ENCODE data around the gene ASB11.

The ASB11 gene

DNA sequence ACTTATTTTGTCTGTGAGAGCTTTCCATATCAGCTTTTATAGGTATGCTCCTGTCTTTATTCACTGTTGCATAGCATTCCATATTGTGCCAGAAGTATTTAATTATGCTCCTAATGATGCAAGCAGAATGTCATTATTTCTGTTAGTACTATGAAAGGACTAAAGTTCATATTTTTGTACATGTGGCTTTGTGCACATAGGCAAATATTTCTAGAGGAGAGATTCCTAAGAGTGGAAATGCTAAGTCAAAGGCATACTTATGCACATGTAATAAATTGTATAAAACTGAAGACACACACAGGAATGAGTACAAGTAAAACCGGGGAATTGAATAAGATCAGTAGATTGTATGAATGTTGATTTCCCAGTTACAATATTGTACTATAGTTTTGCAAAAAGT is 43.7 kb downstream of the ASB11 start:
- peaks cover 12% of the 10 kb centered on the region for H3K4me1 ChIP-seq (ENCODE audit: control insufficient read depth, insufficient read depth, low read length)
- H3K27me3 ChIP-seq (ENCODE audit: control insufficient read depth, insufficient read depth, low read length) = no peaks in the 10 kb centered on the region; the same call in 1 of the 2 replicates
- no peaks in the 10 kb centered on the region for H3K36me3 ChIP-seq (ENCODE audit: control insufficient read depth, insufficient read depth, low read length)
- no peaks in the 10 kb centered on the region; the same call in 1 of the 2 replicates for H3K9me3 ChIP-seq (ENCODE audit: control insufficient read depth, insufficient read depth, low read depth, low read length)
- H3K27ac ChIP-seq (ENCODE audit: low read depth, low read length) = no peak overlapping the region
- H3K9ac ChIP-seq (ENCODE audit: low read length) = no peak overlapping the region
- H3K4me3 ChIP-seq (ENCODE audit: low read depth, low read length) = no peak overlapping the region

DNA sequence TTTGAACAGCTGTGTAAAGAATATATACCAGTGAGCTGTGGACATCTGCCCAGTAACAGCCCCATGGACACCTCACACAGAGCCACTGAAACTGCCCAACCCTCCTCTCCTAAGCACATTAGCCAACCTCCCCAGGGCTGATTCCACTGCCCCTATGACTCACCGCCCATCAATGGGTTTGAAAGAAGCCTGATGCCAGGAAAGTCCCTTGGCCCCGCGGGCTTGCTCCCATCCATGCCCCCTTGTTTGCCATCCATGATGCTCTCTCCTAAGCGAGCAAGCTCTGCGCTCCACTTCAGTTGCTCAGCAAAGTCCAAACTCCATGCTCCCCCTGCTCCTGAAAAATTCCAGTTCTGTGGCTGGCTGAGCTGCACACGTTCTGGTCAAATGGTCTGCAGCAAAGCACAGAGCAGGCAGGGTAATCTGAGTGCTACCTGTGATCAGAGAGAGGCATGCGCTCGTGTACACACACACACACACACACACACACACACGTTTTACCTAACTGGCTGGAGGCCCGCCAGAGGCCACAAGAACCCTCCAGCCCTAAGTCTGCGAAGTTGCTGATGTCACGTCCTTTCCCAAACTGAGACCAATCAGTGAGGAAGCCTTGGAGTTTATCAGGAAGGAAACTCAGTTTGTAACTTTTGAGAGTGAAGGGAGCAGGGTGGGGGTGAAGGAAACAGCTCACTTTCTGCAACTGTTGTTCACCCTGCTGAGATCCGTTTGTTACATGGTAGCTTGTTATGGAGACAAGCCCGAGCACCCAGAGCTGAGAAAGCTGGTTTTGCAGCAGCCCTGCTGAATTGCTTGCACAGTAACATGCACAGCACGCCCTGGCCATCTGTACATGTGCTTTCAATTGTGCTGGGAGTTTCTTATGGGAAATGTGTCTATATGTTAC is 45.6 kb downstream of the ASB11 start, which contains the start of gene ASB9:
Gene ASB9, minus strand, starts transcription at position 466 of the 904 bp plus-strand sequence. Its CDS starts 209 bp downstream, at position 257.
- peak within 1 kb of the TSS; percentile 20 for H3K9ac ChIP-seq (ENCODE audit: low read length)
- peaks cover 3% of the 10 kb centered on the region; the same call in 1 of the 2 replicates for H3K27me3 ChIP-seq (ENCODE audit: control insufficient read depth, insufficient read depth, low read length)
- peaks cover 2% of the 10 kb centered on the region; the same call in 1 of the 2 replicates for H3K9me3 ChIP-seq (ENCODE audit: control insufficient read depth, insufficient read depth, low read depth, low read length)
- H3K4me3 ChIP-seq (ENCODE audit: low read depth, low read length) = peak within 1 kb of the TSS; percentile 34; the same call in 1 of the 2 replicates
- H3K36me3 ChIP-seq (ENCODE audit: control insufficient read depth, insufficient read depth, low read length) = no peaks in the 10 kb centered on the region
- peaks cover 12% of the 10 kb centered on the region for H3K4me1 ChIP-seq (ENCODE audit: control insufficient read depth, insufficient read depth, low read length)
- H3K27ac ChIP-seq (ENCODE audit: low read depth, low read length) = no peak within 1 kb of the TSS

DNA sequence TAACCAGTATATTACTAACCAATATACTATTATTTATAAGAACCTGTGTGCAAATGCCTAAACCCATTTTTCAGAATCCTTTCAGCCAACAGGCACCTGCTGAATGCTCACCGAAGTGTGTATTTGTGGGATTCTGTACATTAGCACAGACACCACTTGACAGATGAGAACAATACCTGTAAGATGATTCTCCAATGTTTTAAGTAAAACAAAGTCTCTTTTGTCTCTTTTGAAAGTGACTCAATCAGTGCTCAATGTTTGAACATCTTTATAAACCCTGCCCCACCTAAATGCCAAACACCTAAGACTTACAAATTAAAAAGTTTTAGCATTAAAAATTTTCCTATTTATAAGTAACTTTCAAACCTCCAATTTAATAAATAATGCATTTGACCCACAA is 46.3 kb downstream of the ASB11 start:
- H3K9me3 ChIP-seq (ENCODE audit: control insufficient read depth, insufficient read depth, low read depth, low read length) = peaks cover 2% of the 10 kb centered on the region; the same call in 1 of the 2 replicates
- peaks cover 10% of the 10 kb centered on the region; the same call in 1 of the 2 replicates for H3K27me3 ChIP-seq (ENCODE audit: control insufficient read depth, insufficient read depth, low read length)
- no peak overlapping the region for H3K4me3 ChIP-seq (ENCODE audit: low read depth, low read length)
- no peaks in the 10 kb centered on the region for H3K36me3 ChIP-seq (ENCODE audit: control insufficient read depth, insufficient read depth, low read length)
- H3K9ac ChIP-seq (ENCODE audit: low read length) = no peak overlapping the region
- H3K4me1 ChIP-seq (ENCODE audit: control insufficient read depth, insufficient read depth, low read length) = peaks cover 12% of the 10 kb centered on the region
- H3K27ac ChIP-seq (ENCODE audit: low read depth, low read length) = no peak overlapping the region

DNA sequence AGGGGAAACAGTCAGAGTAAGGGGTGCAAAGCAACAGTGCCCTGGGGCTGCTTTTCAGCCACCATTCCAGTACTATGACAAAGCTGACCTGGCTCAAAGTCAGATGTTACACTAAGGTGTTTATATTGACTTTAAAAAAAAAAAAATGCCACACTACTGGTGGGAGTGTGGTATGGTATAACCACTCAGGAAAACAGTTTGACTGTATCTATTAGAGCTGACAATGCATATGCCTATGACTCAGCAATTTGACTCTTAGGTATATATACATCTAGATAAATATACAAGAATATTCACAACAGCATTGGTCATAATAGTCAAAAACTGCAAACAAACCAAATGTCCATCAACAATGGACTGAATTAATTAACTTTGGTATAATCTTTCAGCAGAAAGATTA is 60.6 kb downstream of the ASB11 start:
- H3K9me3 ChIP-seq (ENCODE audit: control insufficient read depth, insufficient read depth, low read depth, low read length) = no peaks in the 10 kb centered on the region
- no peak overlapping the region for H3K27ac ChIP-seq (ENCODE audit: low read depth, low read length)
- peaks cover 3% of the 10 kb centered on the region; the same call in 1 of the 2 replicates for H3K27me3 ChIP-seq (ENCODE audit: control insufficient read depth, insufficient read depth, low read length)

DNA sequence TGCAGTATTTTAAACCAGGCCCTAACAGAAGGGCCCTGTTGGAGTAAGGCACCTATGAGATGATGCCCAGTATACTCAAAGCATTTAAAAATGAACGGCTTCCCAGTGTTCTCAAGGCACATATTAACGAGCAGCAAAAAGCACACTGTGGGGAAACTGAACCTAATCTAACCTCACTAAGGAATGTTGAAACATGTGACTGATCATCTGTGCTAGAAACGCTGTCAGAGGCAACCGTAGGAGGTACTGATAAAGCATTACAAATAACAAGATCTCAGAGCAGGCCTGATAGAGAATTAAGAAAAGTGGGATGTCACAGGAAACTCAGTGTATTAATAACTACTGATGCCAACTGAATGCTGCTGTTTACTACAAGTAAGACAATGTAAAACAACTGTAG is 69.5 kb downstream of the ASB11 start:
- peaks cover 3% of the 10 kb centered on the region; the same call in 1 of the 2 replicates for H3K27me3 ChIP-seq (ENCODE audit: control insufficient read depth, insufficient read depth, low read length)
- H3K36me3 ChIP-seq (ENCODE audit: control insufficient read depth, insufficient read depth, low read length) = no peaks in the 10 kb centered on the region
- no peaks in the 10 kb centered on the region for H3K9me3 ChIP-seq (ENCODE audit: control insufficient read depth, insufficient read depth, low read depth, low read length)
- no peak overlapping the region for H3K9ac ChIP-seq (ENCODE audit: low read length)
- no peak overlapping the region for H3K4me3 ChIP-seq (ENCODE audit: low read depth, low read length)
- H3K27ac ChIP-seq (ENCODE audit: low read depth, low read length) = no peak overlapping the region
- peaks cover 3% of the 10 kb centered on the region; the same call in 1 of the 2 replicates for H3K4me1 ChIP-seq (ENCODE audit: control insufficient read depth, insufficient read depth, low read length)

More for the DNA sequence above, 60.6 kb downstream of the ASB11 start:
- no peaks in the 10 kb centered on the region for H3K36me3 ChIP-seq (ENCODE audit: control insufficient read depth, insufficient read depth, low read length)
- no peak overlapping the region for H3K4me3 ChIP-seq (ENCODE audit: low read depth, low read length)
- H3K4me1 ChIP-seq (ENCODE audit: control insufficient read depth, insufficient read depth, low read length) = no peaks in the 10 kb centered on the region
- H3K9ac ChIP-seq (ENCODE audit: low read length) = no peak overlapping the region

DNA sequence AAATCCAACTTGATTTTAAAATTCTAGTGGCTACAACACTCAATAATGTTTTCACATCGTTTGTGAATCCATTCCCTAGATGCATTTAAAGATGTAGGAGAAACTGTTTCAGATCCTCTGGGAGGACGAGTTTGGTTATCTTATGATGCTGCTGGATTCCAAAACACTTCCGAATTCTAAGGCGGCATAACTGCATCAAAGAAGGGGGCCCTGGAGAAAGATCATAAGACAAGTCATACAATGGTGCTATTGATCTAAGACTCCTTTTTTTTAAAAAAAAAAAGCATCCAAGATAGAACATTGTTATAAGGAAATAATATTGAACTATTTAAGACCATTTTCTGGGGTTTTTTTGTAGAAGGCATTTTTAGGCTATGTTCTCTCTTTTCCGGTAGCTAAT is 71.0 kb downstream of the ASB11 start:
- Histone ChIP-seq H3K4me1 (ENCODE audit: control insufficient read depth, insufficient read depth, low read length) (peaks cover 3% of the 10 kb centered on the region; the same call in 1 of the 2 replicates), H3K9me3 (ENCODE audit: control insufficient read depth, insufficient read depth, low read depth, low read length) (no peaks in the 10 kb centered on the region), H3K36me3 (ENCODE audit: control insufficient read depth, insufficient read depth, low read length) (no peaks in the 10 kb centered on the region), H3K4me3 (ENCODE audit: low read depth, low read length) (no peak overlapping the region), H3K27ac (ENCODE audit: low read depth, low read length) (no peak overlapping the region), H3K27me3 (ENCODE audit: control insufficient read depth, insufficient read depth, low read length) (peaks cover 3% of the 10 kb centered on the region; the same call in 1 of the 2 replicates), H3K9ac (ENCODE audit: low read length) (no peak overlapping the region)

DNA sequence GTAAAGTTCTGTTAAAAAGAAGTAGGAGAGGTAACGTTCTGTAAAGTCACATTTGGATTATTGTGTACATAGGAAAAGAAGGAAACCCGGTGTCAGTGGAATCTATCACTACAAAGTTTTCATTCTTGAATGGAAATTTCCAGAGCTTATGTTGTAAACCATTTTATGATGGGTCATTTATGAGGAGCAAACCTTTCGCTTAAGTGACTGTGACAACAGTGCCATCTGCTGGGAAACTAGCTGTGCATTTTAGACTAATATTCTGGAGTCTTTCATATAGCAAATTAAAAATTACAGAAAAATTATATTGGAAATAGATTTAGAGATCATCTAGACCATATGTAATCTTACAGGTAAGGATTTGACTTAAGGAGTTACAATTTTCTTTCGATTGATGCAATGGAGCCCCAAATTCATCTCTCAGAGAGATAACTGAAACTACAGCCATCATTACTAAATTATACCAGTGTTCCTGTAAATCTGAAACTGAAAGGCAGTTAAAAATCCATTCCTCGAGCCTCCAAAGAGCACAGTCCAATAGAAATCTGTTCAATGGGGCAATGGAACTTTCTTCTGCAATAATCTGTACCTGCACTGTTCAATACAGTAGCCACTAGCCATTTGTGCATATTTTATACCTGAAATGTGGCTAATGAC is 72.4 kb downstream of the ASB11 start:
- Histone ChIP-seq H3K4me3 (ENCODE audit: low read depth, low read length) (no peak overlapping the region), H3K9me3 (ENCODE audit: control insufficient read depth, insufficient read depth, low read depth, low read length) (no peaks in the 10 kb centered on the region), H3K27me3 (ENCODE audit: control insufficient read depth, insufficient read depth, low read length) (no peaks in the 10 kb centered on the region; the same call in 1 of the 2 replicates), H3K36me3 (ENCODE audit: control insufficient read depth, insufficient read depth, low read length) (no peaks in the 10 kb centered on the region), H3K27ac (ENCODE audit: low read depth, low read length) (no peak overlapping the region), H3K9ac (ENCODE audit: low read length) (no peak overlapping the region), H3K4me1 (ENCODE audit: control insufficient read depth, insufficient read depth, low read length) (peaks cover 3% of the 10 kb centered on the region; the same call in 1 of the 2 replicates)

DNA sequence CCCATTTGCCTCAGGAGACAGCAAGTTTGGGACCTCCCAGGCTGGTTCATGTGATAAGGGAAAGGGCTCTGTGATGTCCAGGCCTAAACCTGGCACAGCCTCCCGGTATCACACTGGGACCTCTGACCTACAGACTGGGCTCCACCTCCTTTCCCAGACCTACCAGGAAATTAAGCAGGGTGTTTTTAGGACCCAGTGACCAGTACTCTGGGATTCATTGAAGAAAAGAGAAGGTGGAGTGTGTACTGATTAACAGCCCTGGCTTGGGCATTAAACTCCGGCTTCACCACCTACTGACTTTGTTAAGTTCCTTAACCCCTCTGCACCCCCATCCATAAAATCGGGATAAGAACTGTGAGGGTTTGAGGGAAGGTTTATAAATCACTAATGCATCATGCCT is 74.1 kb downstream of the ASB11 start:
- Histone ChIP-seq H3K9me3 (ENCODE audit: control insufficient read depth, insufficient read depth, low read depth, low read length) (no peaks in the 10 kb centered on the region), H3K27me3 (ENCODE audit: control insufficient read depth, insufficient read depth, low read length) (no peaks in the 10 kb centered on the region; the same call in 1 of the 2 replicates), H3K9ac (ENCODE audit: low read length) (no peak overlapping the region), H3K4me1 (ENCODE audit: control insufficient read depth, insufficient read depth, low read length) (peaks cover 3% of the 10 kb centered on the region; the same call in 1 of the 2 replicates), H3K36me3 (ENCODE audit: control insufficient read depth, insufficient read depth, low read length) (no peaks in the 10 kb centered on the region), H3K4me3 (ENCODE audit: low read depth, low read length) (no peak overlapping the region), H3K27ac (ENCODE audit: low read depth, low read length) (no peak overlapping the region)

DNA sequence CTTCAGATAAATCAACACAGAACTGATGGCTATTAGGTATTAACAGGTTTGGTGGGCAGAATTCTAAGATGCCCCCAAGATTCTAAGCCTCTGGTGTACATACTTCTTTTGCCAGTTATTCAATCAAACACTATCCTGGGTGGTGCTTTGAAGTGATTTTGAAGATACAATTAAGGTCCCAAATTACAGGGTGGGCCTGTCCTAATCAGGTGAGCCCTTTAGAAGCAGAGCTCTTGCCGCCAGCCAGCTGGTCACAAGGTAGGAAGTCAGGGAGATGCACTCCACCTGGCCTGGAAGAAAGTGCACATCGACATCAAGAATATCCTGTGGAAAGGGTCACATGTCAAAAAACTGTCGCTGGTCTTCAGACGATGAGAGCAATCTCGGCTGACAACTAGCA is 75.0 kb downstream of the ASB11 start:
- Histone ChIP-seq H3K9ac (ENCODE audit: low read length) (no peak overlapping the region), H3K27ac (ENCODE audit: low read depth, low read length) (no peak overlapping the region), H3K9me3 (ENCODE audit: control insufficient read depth, insufficient read depth, low read depth, low read length) (no peaks in the 10 kb centered on the region), H3K36me3 (ENCODE audit: control insufficient read depth, insufficient read depth, low read length) (no peaks in the 10 kb centered on the region), H3K4me3 (ENCODE audit: low read depth, low read length) (no peak overlapping the region), H3K4me1 (ENCODE audit: control insufficient read depth, insufficient read depth, low read length) (peaks cover 3% of the 10 kb centered on the region; the same call in 1 of the 2 replicates), H3K27me3 (ENCODE audit: control insufficient read depth, insufficient read depth, low read length) (no peaks in the 10 kb centered on the region; the same call in 1 of the 2 replicates)

DNA sequence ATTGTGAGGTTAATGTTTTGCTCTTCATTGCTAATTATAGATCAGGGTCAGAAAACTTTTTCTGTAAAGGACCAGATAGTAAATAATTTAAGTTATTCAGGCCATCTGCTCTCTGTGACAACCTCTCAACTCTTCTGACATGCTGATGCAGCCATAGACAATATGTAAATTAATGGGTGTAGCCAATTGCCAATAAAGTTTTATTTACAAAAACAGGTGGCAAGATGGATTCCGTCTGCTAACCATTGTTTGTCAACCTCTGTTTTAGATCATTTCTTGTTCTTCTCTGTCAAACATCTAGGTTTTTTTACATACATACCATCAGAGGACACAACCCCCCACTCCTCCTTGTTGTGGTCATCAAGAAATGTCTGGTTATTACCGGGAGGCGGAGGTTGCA is 79.3 kb downstream of the ASB11 start:
- Histone ChIP-seq H3K9me3 (ENCODE audit: control insufficient read depth, insufficient read depth, low read depth, low read length) (no peaks in the 10 kb centered on the region), H3K4me3 (ENCODE audit: low read depth, low read length) (no peak overlapping the region), H3K27me3 (ENCODE audit: control insufficient read depth, insufficient read depth, low read length) (peaks cover 12% of the 10 kb centered on the region; the same call in 1 of the 2 replicates), H3K27ac (ENCODE audit: low read depth, low read length) (no peak overlapping the region), H3K9ac (ENCODE audit: low read length) (no peak overlapping the region), H3K4me1 (ENCODE audit: control insufficient read depth, insufficient read depth, low read length) (no peaks in the 10 kb centered on the region), H3K36me3 (ENCODE audit: control insufficient read depth, insufficient read depth, low read length) (no peaks in the 10 kb centered on the region)
